Peyer's patch (tissue), 4 donors: ENCODE measurements around the gene NAA25.

ENCODE experiments used
- CTCF ChIP-seq, 6 experiments: fragments of 450-650 bp in 4 of 6; fragments of 200-600 bp in 2 of 6; sonication (generic) in 1 of 6; IDR thresholded peaks; one replicate each; pipeline ENCODE4 v1.5.1; 2017 to 2019; ENCODE audit warnings: antibody characterized with exemption in 6 of 6, mild to moderate bottlenecking in 3 of 6, moderate library complexity in 1 of 6
- POLR2A ChIP-seq, 2 donors: fragments of 450-650 bp; IDR thresholded peaks; one replicate each; pipeline ENCODE4 v1.5.1; 2017; ENCODE audit warnings: antibody characterized with exemption in 2 of 2, mild to moderate bottlenecking in 2 of 2, moderate library complexity in 2 of 2

- no peak for TF ChIP-seq CTCF (IDR thresholded peaks at IDR 0.05)
- no peak for TF ChIP-seq POLR2A (IDR thresholded peaks at IDR 0.05)
Measured at GRCh38 chr12:112091563-112091962, 17.0 kb downstream of the NAA25 start.
